ENCODE results near the gene EDIL3.

The EDIL3 gene

DNA sequence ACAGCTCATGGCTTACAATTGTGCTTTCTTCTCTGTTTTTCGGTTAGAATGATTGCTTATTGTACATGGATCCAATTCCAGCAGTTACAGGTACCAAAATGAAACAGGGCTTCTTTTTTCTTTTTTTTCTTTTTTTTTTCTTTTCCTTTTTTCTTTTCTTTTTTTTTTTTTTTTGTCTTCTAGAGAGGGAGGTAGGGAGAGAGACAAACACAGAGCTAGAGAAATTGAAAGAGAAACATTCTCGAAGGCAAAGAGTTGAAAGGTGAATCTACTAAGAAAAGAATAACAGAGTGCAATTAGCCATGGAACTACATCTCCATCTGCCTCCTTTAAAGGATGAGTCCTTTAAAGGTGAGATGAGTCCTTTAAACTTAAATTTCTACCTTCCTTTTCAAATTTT lies 1.0 kb upstream of the EDIL3 start:
- no peak overlapping the region for H3K9ac ChIP-seq (ENCODE audit: low read length)

DNA sequence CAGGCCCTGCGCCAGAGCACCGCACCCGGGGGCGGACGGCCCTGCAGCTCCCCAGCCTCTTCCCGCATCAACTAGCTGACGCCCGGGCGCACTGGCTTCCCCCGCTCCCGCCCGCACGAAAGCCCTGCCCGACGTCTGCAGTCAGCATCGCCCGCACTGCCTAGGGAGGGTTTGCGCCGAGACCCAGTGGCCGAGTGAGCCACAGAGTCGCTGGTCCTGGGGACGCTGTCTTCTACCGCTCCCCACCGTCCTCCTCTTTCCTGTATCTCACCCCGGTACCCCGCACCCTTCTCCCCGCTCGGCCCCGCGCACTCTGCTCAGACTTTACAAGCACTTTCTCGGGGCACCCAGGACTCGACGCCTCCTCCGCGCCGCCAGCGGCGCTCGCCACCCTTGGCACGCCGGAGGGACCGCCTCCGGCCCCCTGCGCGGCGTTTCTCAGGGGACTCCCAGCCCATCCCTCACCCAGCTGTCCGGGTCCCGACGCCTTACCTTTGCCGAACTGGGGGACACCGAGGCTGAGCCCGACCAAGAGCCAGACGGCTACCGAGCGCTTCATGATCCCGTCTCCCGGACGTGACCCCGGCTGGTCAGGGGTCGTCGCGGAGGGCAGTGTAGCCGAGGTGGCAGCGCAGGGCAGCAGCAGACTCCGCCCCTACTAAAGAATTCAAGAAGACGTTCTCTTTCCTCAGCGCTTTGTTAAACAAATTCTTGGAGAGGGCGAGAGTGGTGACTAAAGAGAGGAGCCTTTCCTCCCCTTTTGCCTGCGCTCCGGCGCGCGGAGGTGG lies 670 bp downstream of the EDIL3 start:
- Histone ChIP-seq H3K9me2 (ENCODE audit: low read depth, low read length) (no peaks in the 10 kb centered on the region), H3F3A (ENCODE audit: insufficient read depth, low read length) (no peaks in the 10 kb centered on the region), H4K20me1 (ENCODE audit: insufficient read depth, low read length) (no peaks in the 10 kb centered on the region), H3K79me2 (ENCODE audit: insufficient read depth, low read length) (no peaks in the 10 kb centered on the region), H3K27me3 (ENCODE audit: insufficient read depth, low read length) (no peaks in the 10 kb centered on the region), H3K4me3 (ENCODE audit: low read depth, low read length, poor library complexity, severe bottlenecking) (no peak overlapping the region), H2AFZ (ENCODE audit: low read length) (no peak overlapping the region), H3K9ac (ENCODE audit: low read length) (no peak overlapping the region), H3K36me3 (ENCODE audit: insufficient read depth, low read length) (no peaks in the 10 kb centered on the region), H3K27ac (ENCODE audit: low read depth, low read length, poor library complexity, severe bottlenecking) (no peak overlapping the region), H3K9me3 (ENCODE audit: low read length) (no peaks in the 10 kb centered on the region), H3K4me2 (ENCODE audit: low read length) (no peak overlapping the region), H3K4me1 (ENCODE audit: insufficient read depth, low read length, severe bottlenecking) (no peaks in the 10 kb centered on the region)
- TF ChIP-seq, protein P1, sequence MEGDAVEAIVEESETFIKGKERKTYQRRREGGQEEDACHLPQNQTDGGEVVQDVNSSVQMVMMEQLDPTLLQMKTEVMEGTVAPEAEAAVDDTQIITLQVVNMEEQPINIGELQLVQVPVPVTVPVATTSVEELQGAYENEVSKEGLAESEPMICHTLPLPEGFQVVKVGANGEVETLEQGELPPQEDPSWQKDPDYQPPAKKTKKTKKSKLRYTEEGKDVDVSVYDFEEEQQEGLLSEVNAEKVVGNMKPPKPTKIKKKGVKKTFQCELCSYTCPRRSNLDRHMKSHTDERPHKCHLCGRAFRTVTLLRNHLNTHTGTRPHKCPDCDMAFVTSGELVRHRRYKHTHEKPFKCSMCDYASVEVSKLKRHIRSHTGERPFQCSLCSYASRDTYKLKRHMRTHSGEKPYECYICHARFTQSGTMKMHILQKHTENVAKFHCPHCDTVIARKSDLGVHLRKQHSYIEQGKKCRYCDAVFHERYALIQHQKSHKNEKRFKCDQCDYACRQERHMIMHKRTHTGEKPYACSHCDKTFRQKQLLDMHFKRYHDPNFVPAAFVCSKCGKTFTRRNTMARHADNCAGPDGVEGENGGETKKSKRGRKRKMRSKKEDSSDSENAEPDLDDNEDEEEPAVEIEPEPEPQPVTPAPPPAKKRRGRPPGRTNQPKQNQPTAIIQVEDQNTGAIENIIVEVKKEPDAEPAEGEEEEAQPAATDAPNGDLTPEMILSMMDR (IDR thresholded peaks at IDR 0.05; ENCODE audit: low read length) = no peak
- no peak for TF ChIP-seq EZH2 (IDR thresholded peaks at IDR 0.05; ENCODE audit: borderline replicate concordance, low read length)

More for the DNA sequence above, 1.0 kb upstream of the EDIL3 start:
- Histone ChIP-seq H3K36me3 (ENCODE audit: insufficient read depth, low read length) (no peaks in the 10 kb centered on the region), H3K27me3 (ENCODE audit: insufficient read depth, low read length) (no peaks in the 10 kb centered on the region), H3K4me1 (ENCODE audit: insufficient read depth, low read length, severe bottlenecking) (no peaks in the 10 kb centered on the region), H2AFZ (ENCODE audit: low read length) (no peak overlapping the region), H3K79me2 (ENCODE audit: insufficient read depth, low read length) (no peaks in the 10 kb centered on the region), H3K4me3 (ENCODE audit: low read depth, low read length, poor library complexity, severe bottlenecking) (no peak overlapping the region), H3F3A (ENCODE audit: insufficient read depth, low read length) (no peaks in the 10 kb centered on the region), H4K20me1 (ENCODE audit: insufficient read depth, low read length) (no peaks in the 10 kb centered on the region), H3K9me2 (ENCODE audit: low read depth, low read length) (no peaks in the 10 kb centered on the region), H3K9me3 (ENCODE audit: low read length) (no peaks in the 10 kb centered on the region), H3K4me2 (ENCODE audit: low read length) (no peak overlapping the region), H3K27ac (ENCODE audit: low read depth, low read length, poor library complexity, severe bottlenecking) (no peak overlapping the region)
- TF ChIP-seq EZH2 (IDR thresholded peaks at IDR 0.05; ENCODE audit: borderline replicate concordance, low read length) = no peak
- TF ChIP-seq, protein P1 (IDR thresholded peaks at IDR 0.05; ENCODE audit: low read length) = no peak

DNA sequence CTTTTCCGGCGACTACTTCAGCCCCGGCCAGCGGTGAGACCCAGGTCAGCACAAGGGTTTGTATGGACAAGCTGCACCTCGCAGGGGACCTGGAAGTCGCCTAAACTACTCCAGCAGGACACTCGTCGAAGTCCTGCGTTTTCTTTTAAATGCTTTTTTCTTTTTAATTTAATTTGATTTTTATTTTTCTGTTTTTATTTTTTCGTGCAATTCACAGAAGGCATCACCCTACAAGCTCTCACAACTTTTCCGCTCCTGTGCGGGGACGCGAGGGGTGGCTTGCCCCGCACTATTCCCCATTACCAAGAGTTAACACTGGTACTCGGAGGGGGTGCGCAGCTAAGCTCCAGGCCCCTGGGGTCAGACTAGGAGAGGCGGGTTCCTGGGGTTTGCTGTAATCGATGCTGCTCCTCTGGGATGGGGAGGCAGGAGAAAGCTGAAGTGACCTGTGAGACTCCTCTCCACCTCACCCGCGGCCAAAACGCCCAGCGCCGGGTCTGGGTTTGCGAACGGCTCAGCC lies 1.3 kb downstream of the EDIL3 start:
- no peaks in the 10 kb centered on the region for H3F3A ChIP-seq (ENCODE audit: insufficient read depth, low read length)
- no peaks in the 10 kb centered on the region for H3K9me2 ChIP-seq (ENCODE audit: low read depth, low read length)
- TF ChIP-seq, protein P1 (IDR thresholded peaks at IDR 0.05; ENCODE audit: low read length) = no peak
- TF ChIP-seq EZH2 (IDR thresholded peaks at IDR 0.05; ENCODE audit: borderline replicate concordance, low read length) = no peak
- H4K20me1 ChIP-seq (ENCODE audit: insufficient read depth, low read length) = no peaks in the 10 kb centered on the region
- H3K36me3 ChIP-seq (ENCODE audit: insufficient read depth, low read length) = no peaks in the 10 kb centered on the region
- H3K4me3 ChIP-seq (ENCODE audit: low read depth, low read length, poor library complexity, severe bottlenecking) = no peak overlapping the region
- H3K4me1 ChIP-seq (ENCODE audit: insufficient read depth, low read length, severe bottlenecking) = no peaks in the 10 kb centered on the region
- H3K27me3 ChIP-seq (ENCODE audit: insufficient read depth, low read length) = no peaks in the 10 kb centered on the region
- no peak overlapping the region for H3K9ac ChIP-seq (ENCODE audit: low read length)
- no peaks in the 10 kb centered on the region for H3K79me2 ChIP-seq (ENCODE audit: insufficient read depth, low read length)
- H3K27ac ChIP-seq (ENCODE audit: low read depth, low read length, poor library complexity, severe bottlenecking) = no peak overlapping the region
- no peaks in the 10 kb centered on the region for H3K9me3 ChIP-seq (ENCODE audit: low read length)
- no peak overlapping the region for H3K4me2 ChIP-seq (ENCODE audit: low read length)
- no peak overlapping the region for H2AFZ ChIP-seq (ENCODE audit: low read length)

Data from OCI-LY1 (cell line).